Ascending aorta (tissue), 2 donors: ENCODE data around the gene NUP188. TPM values are rescaled to one million over a fixed set of nuclear protein-coding genes. Genes with fewer than 3 reads are reported as not detected.
A peak's percentile ranks its signal among the peaks of the same experiment; 100 is the strongest.

Experiments
- DNase-seq, 2 donors: peaks; one replicate each; pipeline ENCODE4 v3.0.0-alpha.2; 2019; ENCODE audit warnings: low spot score in 2 of 2
- H3K27ac ChIP-seq, 2 donors: fragments of 200-600 bp; sonication (generic); one replicate each; pipeline ENCODE4 v1.5.1; 2016 to 2017; ENCODE audit warnings: mild to moderate bottlenecking in 1 of 2
- H3K27me3 ChIP-seq: fragments of 200-600 bp; sonication (generic); one replicate; pipeline ENCODE4 v1.5.1; 2017
- H3K36me3 ChIP-seq, 2 donors: fragments of 200-600 bp; sonication (generic); one replicate each; pipeline ENCODE4 v1.5.1; 2016
- H3K4me1 ChIP-seq, 2 donors: fragments of 200-600 bp; sonication (generic); one replicate each; pipeline ENCODE4 v1.5.1; 2016 to 2017; ENCODE audit warnings: mild to moderate bottlenecking in 1 of 2
- H3K4me3 ChIP-seq, 2 donors: fragments of 200-600 bp; sonication (generic); one replicate each; pipeline ENCODE4 v1.5.1; 2016 to 2017; ENCODE audit warnings: mild to moderate bottlenecking in 1 of 2
- H3K9me3 ChIP-seq, 2 donors: fragments of 200-600 bp; sonication (generic); one replicate each; pipeline ENCODE4 v1.5.1; 2016
- CTCF ChIP-seq, 3 experiments: fragments of 200-600 bp in 2 of 3; fragments of 450-650 bp in 1 of 3; sonication (generic) in 2 of 3; IDR thresholded peaks; one replicate each; pipeline ENCODE4 v1.5.1; 2016 to 2019; ENCODE audit warnings: antibody characterized with exemption in 3 of 3, mild to moderate bottlenecking in 1 of 3, moderate library complexity in 1 of 3
- intact Hi-C: fragments of 100-400 bp; cut with DNase I; formaldehyde crosslinking; loops from one replicate; pipeline ENCODE4 v1.15.1; 2023
- total RNA-seq: library from RNA; depleted of rRNA; stranded (reverse); fragments of >200 nt; gene quantifications from one replicate; pipeline ENCODE4 v1.1.0, GENCODE V29; 2016

The NUP188 gene
- total RNA-seq, 1 donor from 2014 or later: 45.0 TPM

- TF ChIP-seq CTCF (IDR thresholded peaks at IDR 0.05): no peak
- intact Hi-C loops: loop anchor here (1.0 kb wide), 1 partner anchor 19 kb away; no protein-coding TSS in a partner anchor
- H3K36me3 ChIP-seq: peaks cover 50 to 61% of the 10 kb centered on the region in 2 donors
- H3K4me1 ChIP-seq: peaks cover 52 to 76% of the 10 kb centered on the region in 2 donors
- H3K9me3 ChIP-seq: no peaks in the 10 kb centered on the region
- H3K4me3 ChIP-seq: peak overlapping the region in 1 of 2 donors; percentile 6
- H3K27me3 ChIP-seq: no peaks in the 10 kb centered on the region
- peak overlapping the region; percentile 94 to 95 for H3K27ac ChIP-seq
- peak; percentile 79 to 94 for DNase-seq
Observed at GRCh38 chr9:128911529-128912035, 35.9 kb upstream of the NUP188 start.

- Histone ChIP-seq H3K27ac (peak overlapping the region; percentile 94 to 95), H3K4me1 (peaks cover 54 to 82% of the 10 kb centered on the region in 2 donors), H3K27me3 (no peaks in the 10 kb centered on the region), H3K9me3 (no peaks in the 10 kb centered on the region), H3K36me3 (peaks cover 48 to 64% of the 10 kb centered on the region in 2 donors), H3K4me3 (peak overlapping the region; percentile 2 to 6)
- no peak for TF ChIP-seq CTCF (IDR thresholded peaks at IDR 0.05)
- intact Hi-C loops: no loop called here
- DNase-seq: peak in 1 of 2 donors; percentile 76
Observed at GRCh38 chr9:128912270-128912853, 35.1 kb upstream of the NUP188 start.

DNA sequence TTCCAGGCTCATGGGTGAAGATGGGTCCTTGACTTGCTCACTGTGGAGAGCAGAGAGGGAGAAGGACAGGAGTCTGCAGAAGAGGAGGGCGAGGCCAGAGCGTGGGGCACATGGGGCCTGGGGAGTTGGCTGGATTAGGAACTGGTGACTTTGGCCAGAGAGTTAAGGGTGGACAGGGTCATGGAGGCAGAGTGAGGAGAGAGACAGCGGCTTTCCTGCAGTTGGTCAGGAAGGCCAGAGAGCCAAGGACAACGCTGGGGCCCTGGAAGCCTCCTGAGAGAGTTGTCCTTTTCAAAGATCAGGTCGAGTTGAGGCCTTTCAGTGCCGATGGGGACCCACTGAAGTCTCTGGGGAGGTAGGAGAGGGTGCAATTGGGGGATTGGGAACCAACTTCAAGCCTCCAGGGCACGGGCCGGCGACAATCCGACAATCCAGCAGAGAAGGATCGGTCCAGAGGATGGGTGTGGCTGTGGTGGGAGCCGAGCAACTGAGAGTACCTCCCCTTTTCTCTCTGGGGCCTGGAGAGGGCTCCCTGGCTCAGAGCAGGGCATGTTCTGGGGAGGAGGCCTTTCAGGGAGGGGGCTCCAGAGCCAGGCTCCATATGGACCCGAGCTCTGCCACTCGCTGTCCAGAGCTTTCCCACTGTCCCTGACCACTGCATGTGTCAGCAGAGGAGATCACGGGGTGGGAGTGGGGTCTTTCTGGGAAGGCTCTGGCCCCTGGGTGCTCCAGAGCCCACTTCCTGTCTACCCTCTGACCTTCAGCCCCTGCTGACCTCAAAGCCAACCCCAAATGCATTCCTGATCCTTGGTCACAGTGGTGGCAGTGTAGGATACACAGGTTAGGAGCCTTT is 34.2 kb upstream of the NUP188 start:
- Histone ChIP-seq H3K9me3 (no peaks in the 10 kb centered on the region), H3K36me3 (peaks cover 48 to 61% of the 10 kb centered on the region in 2 donors), H3K4me1 (peaks cover 57 to 85% of the 10 kb centered on the region in 2 donors), H3K4me3 (peak overlapping the region; percentile 2 to 6), H3K27me3 (no peaks in the 10 kb centered on the region), H3K27ac (peak overlapping the region; percentile 94 to 95)
- no peak for TF ChIP-seq CTCF (IDR thresholded peaks at IDR 0.05)
- intact Hi-C loops: no loop called here
- no peak for DNase-seq

DNA sequence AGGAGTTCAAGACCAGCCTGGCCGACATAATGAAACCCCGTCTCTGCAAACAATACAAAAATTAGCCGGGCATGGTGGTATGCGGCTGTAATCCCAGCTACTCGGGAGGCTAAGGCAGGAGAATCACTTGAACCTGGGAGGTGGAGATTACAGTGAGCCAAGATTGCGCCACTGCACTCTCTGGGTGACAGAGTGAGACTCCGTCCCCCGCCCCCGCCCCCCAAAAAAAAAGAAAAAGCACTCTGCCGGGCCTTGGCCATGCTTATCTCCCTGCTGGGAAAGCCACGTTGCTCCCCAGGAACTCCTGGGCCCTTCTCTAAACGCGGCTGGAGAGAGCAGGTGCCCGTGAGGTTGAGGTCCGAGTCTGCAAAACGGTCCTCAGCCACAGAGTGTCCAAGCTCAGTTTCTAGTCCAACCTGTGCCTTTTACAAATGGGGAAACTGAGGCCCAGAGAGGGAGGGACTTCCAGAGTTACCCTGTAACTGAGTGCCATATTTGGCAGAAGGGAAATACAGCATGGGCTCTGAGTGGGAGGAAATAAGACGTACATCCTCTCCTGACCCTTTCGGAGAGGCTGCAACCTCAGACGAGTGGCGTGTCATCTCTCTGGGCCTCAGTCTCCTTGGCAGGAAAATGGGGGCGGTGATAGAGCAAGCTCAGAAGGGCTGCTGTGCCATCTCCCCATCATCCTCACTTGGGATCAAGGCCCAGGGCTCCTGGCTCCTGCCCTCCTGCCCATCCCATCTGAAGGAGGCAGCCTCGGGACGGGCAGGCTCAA is 33.3 kb upstream of the NUP188 start:
- Histone ChIP-seq H3K27me3 (no peaks in the 10 kb centered on the region), H3K4me3 (peak overlapping the region in 1 of 2 donors; percentile 4), H3K4me1 (peaks cover 56 to 86% of the 10 kb centered on the region in 2 donors), H3K36me3 (peaks cover 39 to 59% of the 10 kb centered on the region in 2 donors), H3K27ac (peak overlapping the region; percentile 94 to 95), H3K9me3 (no peaks in the 10 kb centered on the region)
- no peak for DNase-seq
- no peak for TF ChIP-seq CTCF (IDR thresholded peaks at IDR 0.05)
- intact Hi-C loops: no loop called here

- TF ChIP-seq CTCF (IDR thresholded peaks at IDR 0.05): no peak
- intact Hi-C loops: no loop called here
- H3K27me3 ChIP-seq: no peaks in the 10 kb centered on the region
- peaks cover 47 to 85% of the 10 kb centered on the region in 2 donors for H3K4me1 ChIP-seq
- H3K4me3 ChIP-seq: peak overlapping the region in 1 of 2 donors; percentile 23
- H3K9me3 ChIP-seq: no peaks in the 10 kb centered on the region
- peak overlapping the region; percentile 94 to 95 for H3K27ac ChIP-seq
- H3K36me3 ChIP-seq: peaks cover 23 to 44% of the 10 kb centered on the region in 2 donors
- peak in 1 of 2 donors; percentile 82 for DNase-seq
Observed at GRCh38 chr9:128916204-128916603, 31.3 kb upstream of the NUP188 start.
